HCT116 (cell line): ENCODE data around the gene NIN. TPM values are rescaled to one million over a fixed set of nuclear protein-coding genes. Genes with fewer than 3 reads are reported as not detected.

Experiments used
- ATAC-seq: fragments of 200-7000 bp; cut with Tn5 transposase; 2 replicates; pipeline ENCODE4 v1.9.1; 2020; ENCODE audit warnings: mild to moderate bottlenecking, moderate library complexity
- BruUV-seq: library from RNA; stranded (reverse); fragments of 400-500 nt; replicated peaks from 2 replicates; lab custom pipeline; 2021; lab: Mats Ljungman, UMichigan
- CTCF ChIA-PET: fragments of 300-600 bp; sonication (Branson Sonifier 250); formaldehyde crosslinking; loops from one replicate; lab custom pipeline; 2021; ENCODE audit warnings: antibody characterized with exemption; lab: Charles Lee
- POLR2A ChIA-PET: fragments of 300-600, 350-600 bp; sonication (Branson Sonifier 250); formaldehyde crosslinking; loops from one replicate; lab custom pipeline; 2021; ENCODE audit warnings: antibody characterized with exemption; lab: Charles Lee
- RAD21 ChIA-PET, 2 experiments: fragments of 300-600 bp; sonication (Branson Sonifier 250); formaldehyde crosslinking; loops; one replicate each; lab custom pipeline; 2023; ENCODE audit warnings: low total read pairs in 2 of 2; ENCODE audit not compliant: uncharacterized antibody in 2 of 2, unreplicated experiment in 2 of 2, low non-redundant PET in 1 of 2; lab: Charles Lee
- DNase-seq: peaks from one replicate; pipeline ENCODE4 v3.0.0-alpha.2; 2010; ENCODE audit warnings: low read depth, low spot score
- H2AFZ ChIP-seq: fragments of 200-600 bp; shearing (Covaris generic), sonication (generic); 2 replicates; pipeline ENCODE4 v1.6.1; 2017; ENCODE audit warnings: low read depth, mixed run types, mixed read lengths, antibody characterized with exemption, low read length; ENCODE audit not compliant: poor library complexity, severe bottlenecking
- H3K27ac ChIP-seq: 2 replicates; pipeline ENCODE4 v1.5.1; 2012; ENCODE audit warnings: low read depth, low read length
- H3K27me3 ChIP-seq: fragments of 200-600 bp; sonication (generic); 2 replicates; pipeline ENCODE4 v1.6.1; 2016; ENCODE audit warnings: mixed run types, low read length, mixed read lengths; ENCODE audit not compliant: insufficient read depth
- H3K36me3 ChIP-seq, 2 experiments: fragments of 200-500 bp in 1 of 2; fragments of 200-600 bp in 1 of 2; sonication (Bioruptor generic) in 1 of 2; sonication (generic) in 1 of 2; 2 replicates each; pipeline versions ENCODE4 v1.5.1 to v1.6.1; 2014 to 2016; ENCODE audit warnings: low read length in 2 of 2, inconsistent platforms in 1 of 2, mixed read lengths in 1 of 2, mixed run types in 1 of 2; ENCODE audit not compliant: insufficient read depth in 2 of 2, control insufficient read depth in 1 of 2
- H3K4me1 ChIP-seq, 2 experiments: fragments of 200-600 bp in 1 of 2; sonication (generic) in 1 of 2; 2 replicates each; pipeline versions ENCODE4 v1.5.1 to v1.6.1; 2012 to 2017; ENCODE audit warnings: low read length in 2 of 2, inconsistent platforms in 1 of 2, mild to moderate bottlenecking in 1 of 2, mixed read lengths in 1 of 2, mixed run types in 1 of 2, moderate library complexity in 1 of 2; ENCODE audit not compliant: insufficient read depth in 2 of 2, control insufficient read depth in 1 of 2
- H3K4me2 ChIP-seq: fragments of 200-600 bp; sonication (generic); 2 replicates; pipeline ENCODE4 v1.6.1; 2017; ENCODE audit warnings: mixed run types, low read length, mixed read lengths
- H3K4me3 ChIP-seq, 2 experiments: fragments of 200-600 bp in 1 of 2; sonication (generic) in 1 of 2; replicated peaks in 1 of 2; 2 replicates each; pipeline ENCODE4 v1.5.1; 2011 to 2016; ENCODE audit warnings: low read length in 2 of 2, control low read depth in 1 of 2, low read depth in 1 of 2, mild to moderate bottlenecking in 1 of 2, mixed read lengths in 1 of 2, mixed run types in 1 of 2
- H3K79me2 ChIP-seq: fragments of 200-600 bp; sonication (generic); 2 replicates; pipeline ENCODE4 v1.6.1; 2017; ENCODE audit warnings: mild to moderate bottlenecking, mixed run types, low read length, moderate library complexity, mixed read lengths; ENCODE audit not compliant: insufficient read depth
- H3K9ac ChIP-seq: fragments of 200-600 bp; sonication (generic); 2 replicates; pipeline ENCODE4 v1.6.1; 2016; ENCODE audit warnings: low read length, mixed read lengths
- H3K9me2 ChIP-seq: fragments of 200-600 bp; sonication (generic), shearing (Covaris generic); 2 replicates; pipeline ENCODE4 v1.6.1; 2017; ENCODE audit warnings: mixed run types, mild to moderate bottlenecking, moderate library complexity; ENCODE audit not compliant: insufficient read depth
- H3K9me3 ChIP-seq, 2 experiments: fragments of 200-500 bp in 1 of 2; fragments of 200-600 bp in 1 of 2; sonication (Bioruptor generic) in 1 of 2; sonication (generic) in 1 of 2; 2 replicates each; pipeline ENCODE4 v1.6.1; 2014 to 2017; ENCODE audit warnings: low read length in 2 of 2, mixed read lengths in 2 of 2, inconsistent platforms in 1 of 2, low read depth in 1 of 2, mild to moderate bottlenecking in 1 of 2, mixed run types in 1 of 2, moderate library complexity in 1 of 2; ENCODE audit not compliant: control insufficient read depth in 1 of 2, insufficient read depth in 1 of 2
- H4K20me1 ChIP-seq: fragments of 200-600 bp; sonication (generic), shearing (Covaris generic); 2 replicates; pipeline ENCODE4 v1.6.1; 2017; ENCODE audit warnings: mixed run types, mild to moderate bottlenecking, moderate library complexity; ENCODE audit not compliant: insufficient read depth
- CBX3 ChIP-seq: IDR thresholded peaks from 2 replicates; pipeline ENCODE4 v1.6.1; 2012; ENCODE audit warnings: low read depth
- CTCF ChIP-seq, 3 experiments: fragments of 200-600 bp in 1 of 3; sonication (generic) in 1 of 3; IDR thresholded peaks in 2 of 3; conservative IDR thresholded peaks in 1 of 3; 2 replicates each; pipeline ENCODE4 v1.5.1; 2012 to 2017; ENCODE audit warnings: low read depth in 2 of 3, low read length in 2 of 3, antibody characterized with exemption in 1 of 3, borderline replicate concordance in 1 of 3, control low read depth in 1 of 3, mild to moderate bottlenecking in 1 of 3, mixed read lengths in 1 of 3, mixed run types in 1 of 3, moderate library complexity in 1 of 3; ENCODE audit not compliant: insufficient read depth in 1 of 3
- EGR1 ChIP-seq: IDR thresholded peaks from 2 replicates; pipeline ENCODE4 v1.6.1; 2012; ENCODE audit warnings: low read depth
- ELF1 ChIP-seq: IDR thresholded peaks from 2 replicates; pipeline ENCODE4 v1.6.1; 2012; ENCODE audit warnings: low read depth, borderline replicate concordance
- POLR2AphosphoS5 ChIP-seq: IDR thresholded peaks from 2 replicates; pipeline ENCODE4 v1.6.1; 2011; ENCODE audit warnings: mild to moderate bottlenecking, low read depth, low read length, moderate library complexity
- TCF7L2 ChIP-seq: IDR thresholded peaks from 2 replicates; pipeline ENCODE4 v1.7.0; 2011; ENCODE audit warnings: borderline replicate concordance, inconsistent platforms; ENCODE audit not compliant: insufficient read depth, insufficient read length; ENCODE audit errors: extremely low read depth
- YY1 ChIP-seq: IDR thresholded peaks from 2 replicates; pipeline ENCODE4 v1.6.1; 2011; ENCODE audit warnings: low read length, low read depth, moderate library complexity, mild to moderate bottlenecking; ENCODE audit not compliant: insufficient replicate concordance; ENCODE audit errors: extremely low read depth
- ZBTB33 ChIP-seq: IDR thresholded peaks from 2 replicates; pipeline ENCODE4 v1.6.1; 2011; ENCODE audit warnings: mild to moderate bottlenecking, low read length, moderate library complexity; ENCODE audit not compliant: insufficient replicate concordance; ENCODE audit errors: extremely low read depth
- intact Hi-C: fragments of 100-400 bp; cut with micrococcal nuclease; formaldehyde crosslinking; loops from 2 replicates; pipeline ENCODE4 v1.10.0; 2022
- total RNA-seq: library from RNA; stranded (reverse); gene quantifications from one replicate; pipeline ENCODE4 v1.2.1, GENCODE V29; 2021; ENCODE audit not compliant: unreplicated experiment

Gene NIN
- total RNA-seq, 1 experiment from 2014 or later: 39.6 TPM

GRCh38 chr14:50719911-50720759, 110.8 kb downstream of the NIN start:
- no peak overlapping the region for H2AFZ ChIP-seq
- H3K27ac ChIP-seq: no peak overlapping the region
- H3K27me3 ChIP-seq: no peaks in the 10 kb centered on the region
- no peaks in the 10 kb centered on the region for H3K9me3 ChIP-seq
- ChIA-PET CTCF (no interaction called here), POLR2A (no interaction called here), RAD21 (no interaction called here)
- no peaks in the 10 kb centered on the region for H4K20me1 ChIP-seq
- H3K9ac ChIP-seq: no peak overlapping the region
- no peak for TF ChIP-seq ZBTB33
- no peak for TF ChIP-seq ELF1
- no peak for TF ChIP-seq POLR2AphosphoS5
- no peak for TF ChIP-seq CTCF (IDR thresholded peaks at IDR 0.05 in 2 of 3, conservative IDR thresholded peaks at IDR 0.05 in 1 of 3; ENCODE audit: borderline replicate concordance in 1 of 3, insufficient read depth in 1 of 3, low read depth in 2 of 3, low read length in 2 of 3)
- no peak for TF ChIP-seq YY1
- no peak for TF ChIP-seq EGR1
- TF ChIP-seq CBX3: no peak
- no peak for TF ChIP-seq TCF7L2
- H3K4me1 ChIP-seq: no peaks in the 10 kb centered on the region
- H3K36me3 ChIP-seq: peaks cover 3 to 7% of the 10 kb centered on the region in 2 experiments; a peak in 2 of 4 replicates
- no peak overlapping the region for H3K4me2 ChIP-seq
- no peaks in the 10 kb centered on the region for H3K9me2 ChIP-seq
- DNase-seq (no peak), ATAC-seq (no peak)
- H3K79me2 ChIP-seq: no peaks in the 10 kb centered on the region
- no TSS peak for BruUV-seq
- intact Hi-C loops: no loop called here
- no peak overlapping the region for H3K4me3 ChIP-seq
